SH-SY5Y (cell line): ENCODE data around the gene DCDC1.

Experiments
- GATA2 ChIP-seq: IDR thresholded peaks from 2 replicates; pipeline ENCODE4 v1.6.1; 2011; ENCODE audit warnings: mild to moderate bottlenecking, low read depth, low read length
- GATA3 ChIP-seq: IDR thresholded peaks from 2 replicates; pipeline ENCODE4 v1.6.1; 2011; ENCODE audit warnings: low read depth, mild to moderate bottlenecking, low read length, moderate library complexity

DCDC1 gene

GRCh38 chr11:31264834-31265233 is 104.7 kb downstream of the DCDC1 start:
- TF ChIP-seq GATA3, result no peak
- TF ChIP-seq GATA2, result no peak

DNA sequence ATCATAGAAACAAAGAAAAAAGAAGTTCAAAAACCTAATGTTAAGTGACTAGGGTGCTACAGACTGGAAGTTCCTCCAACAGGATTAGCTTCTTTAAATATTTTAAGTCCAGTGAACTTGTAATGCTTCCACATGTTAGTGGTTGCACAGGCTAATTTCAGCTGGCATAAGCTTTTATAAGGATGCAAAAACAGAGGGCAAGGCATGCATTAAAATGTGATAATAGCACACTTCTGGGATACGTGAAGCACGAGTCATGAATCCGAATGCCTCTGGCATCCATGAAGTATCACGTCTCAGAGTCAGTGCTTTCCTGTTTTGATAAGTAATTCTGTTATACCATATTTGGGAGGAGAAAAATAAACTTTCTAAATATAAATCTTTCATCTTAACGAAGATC is 106.8 kb downstream of the DCDC1 start:
- no peak for TF ChIP-seq GATA3
- TF ChIP-seq GATA2, result no peak

GRCh38 chr11:31259797-31260196 is 109.7 kb downstream of the DCDC1 start:
- no peak for TF ChIP-seq GATA3
- TF ChIP-seq GATA2, result no peak

DNA sequence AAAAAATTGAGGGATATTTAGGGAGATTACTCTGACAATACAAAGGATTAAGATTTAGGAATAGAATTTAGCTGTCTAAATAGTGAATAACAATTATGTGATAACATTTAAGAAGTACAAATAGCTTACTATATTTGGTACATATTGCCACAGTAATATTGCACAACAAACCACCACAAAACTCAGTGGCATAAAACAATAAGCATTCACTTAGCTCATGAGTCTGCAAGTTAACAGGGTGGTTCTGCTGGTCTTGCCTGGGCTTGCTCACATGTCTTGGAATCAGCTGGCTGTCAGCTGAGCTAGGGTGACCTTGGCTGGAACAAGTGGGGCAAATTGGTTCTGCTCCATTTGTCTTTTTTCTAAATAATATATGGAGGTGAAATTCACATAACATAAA is 115.1 kb downstream of the DCDC1 start:
- TF ChIP-seq GATA2 (no peak), GATA3 (no peak)

DNA sequence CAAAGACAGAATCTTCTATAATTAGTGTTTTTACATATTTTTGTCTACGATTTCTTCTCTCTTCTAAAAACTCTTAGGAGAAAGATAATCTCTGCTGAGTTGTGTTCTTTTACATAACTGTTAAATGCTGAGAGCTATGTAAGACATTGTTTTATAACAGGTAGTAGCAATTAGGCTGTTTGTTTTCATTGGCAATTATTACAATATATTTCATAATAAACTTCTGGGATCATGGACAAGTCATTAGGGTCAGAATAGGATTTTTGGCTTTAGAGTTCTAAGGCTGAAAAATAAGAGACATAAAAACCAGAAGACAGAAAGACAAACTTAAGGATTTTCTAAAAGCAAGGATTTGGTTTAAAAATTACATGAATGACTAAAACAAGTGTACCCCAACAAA is 120.8 kb downstream of the DCDC1 start:
- TF ChIP-seq GATA2 (no peak), GATA3 (no peak)

DNA sequence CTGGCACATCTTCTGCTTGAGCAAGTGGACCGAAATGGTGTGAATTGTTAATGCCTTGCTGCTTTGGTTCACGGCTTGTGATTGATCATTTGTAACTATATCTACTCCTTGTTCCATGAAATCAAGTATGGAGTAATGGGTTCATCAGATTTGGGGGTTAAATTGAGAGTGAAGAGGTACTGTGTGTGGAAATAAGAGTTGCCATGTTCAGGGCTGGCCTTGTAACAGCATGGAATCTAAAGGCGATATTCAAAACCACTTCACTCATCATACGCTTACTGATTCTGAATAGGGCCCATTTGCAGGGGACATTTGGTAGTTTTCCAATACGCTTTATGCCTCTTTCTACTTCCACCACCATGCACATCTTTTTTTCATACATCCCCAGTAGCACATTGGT is 122.2 kb downstream of the DCDC1 start:
- TF ChIP-seq GATA3 (no peak), GATA2 (no peak)

- no peak for TF ChIP-seq GATA3
- no peak for TF ChIP-seq GATA2
These were observed 122.9 kb downstream of the DCDC1 start for GRCh38 chr11:31246451-31247165.

- TF ChIP-seq GATA2 (no peak), GATA3 (no peak)
These were observed 125.8 kb downstream of the DCDC1 start for GRCh38 chr11:31243706-31244105.

- TF ChIP-seq GATA2, result no peak
- no peak for TF ChIP-seq GATA3
These were observed 129.1 kb downstream of the DCDC1 start for GRCh38 chr11:31240340-31240904.

DNA sequence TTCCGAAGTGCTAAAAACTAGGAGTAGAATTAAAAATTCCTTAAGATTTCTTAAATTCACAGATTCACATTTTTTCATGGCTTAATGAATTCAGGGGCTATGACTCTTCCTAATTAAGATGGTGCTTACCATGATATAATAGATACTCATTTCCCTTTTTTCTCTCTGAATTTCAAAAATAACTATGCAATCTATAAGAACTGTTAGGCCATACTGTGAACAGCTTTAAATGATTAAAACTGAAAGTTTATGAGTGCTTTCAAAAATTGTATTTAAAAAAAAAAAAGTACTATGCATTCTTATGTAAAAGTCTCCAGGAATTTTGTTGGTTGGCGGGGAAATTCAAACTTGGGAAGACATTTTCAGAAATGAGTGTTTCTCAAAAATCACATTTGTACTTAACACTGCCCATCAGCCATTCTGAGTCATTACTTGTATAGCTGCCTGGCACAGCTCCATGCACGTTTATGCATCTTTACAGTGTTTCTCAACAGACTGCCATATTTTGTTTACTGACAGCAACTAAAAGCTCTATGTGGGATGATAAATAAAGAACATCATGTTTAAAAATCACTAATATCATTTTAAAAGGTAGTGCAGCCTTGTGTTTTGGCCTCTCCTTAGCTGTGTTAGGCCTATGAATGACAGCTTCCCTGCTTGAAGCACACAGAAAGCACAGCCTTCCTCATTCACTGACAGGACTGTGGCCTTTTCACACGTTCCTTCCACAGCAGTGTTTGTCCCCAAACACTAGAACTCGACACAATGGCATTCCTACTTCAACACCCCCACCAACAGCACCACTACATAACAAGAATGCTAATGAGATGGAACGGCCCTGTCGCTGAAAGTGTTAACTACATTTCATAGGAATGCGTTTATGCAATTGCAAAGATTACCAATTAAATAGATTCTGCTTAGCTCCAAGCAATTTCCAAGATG is 131.4 kb downstream of the DCDC1 start:
- TF ChIP-seq GATA3 (no peak), GATA2 (no peak)

DNA sequence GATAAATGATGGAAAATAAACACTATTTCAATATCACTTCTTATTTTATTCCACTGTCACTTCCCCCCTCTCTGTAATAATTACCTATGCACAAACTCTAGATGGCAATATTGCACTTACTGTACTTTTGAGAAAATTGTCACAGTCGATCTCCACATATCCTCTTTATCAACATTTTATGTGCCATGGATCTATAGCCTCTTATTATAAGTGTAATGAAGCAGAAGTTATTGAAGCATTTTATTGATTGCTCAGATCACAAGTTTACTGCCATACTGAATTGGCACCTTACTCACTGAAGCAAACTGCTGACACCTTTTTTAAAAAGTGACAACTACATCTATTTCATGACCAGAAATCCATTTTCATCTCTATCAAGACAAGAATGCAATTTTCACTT is 133.4 kb downstream of the DCDC1 start:
- TF ChIP-seq GATA3, result no peak
- no peak for TF ChIP-seq GATA2

- no peak for TF ChIP-seq GATA2
- no peak for TF ChIP-seq GATA3
These were observed 136.1 kb downstream of the DCDC1 start for GRCh38 chr11:31233425-31233824.

- TF ChIP-seq GATA2, result no peak
- TF ChIP-seq GATA3, result no peak
These were observed 137.9 kb downstream of the DCDC1 start for GRCh38 chr11:31231601-31232000.

DNA sequence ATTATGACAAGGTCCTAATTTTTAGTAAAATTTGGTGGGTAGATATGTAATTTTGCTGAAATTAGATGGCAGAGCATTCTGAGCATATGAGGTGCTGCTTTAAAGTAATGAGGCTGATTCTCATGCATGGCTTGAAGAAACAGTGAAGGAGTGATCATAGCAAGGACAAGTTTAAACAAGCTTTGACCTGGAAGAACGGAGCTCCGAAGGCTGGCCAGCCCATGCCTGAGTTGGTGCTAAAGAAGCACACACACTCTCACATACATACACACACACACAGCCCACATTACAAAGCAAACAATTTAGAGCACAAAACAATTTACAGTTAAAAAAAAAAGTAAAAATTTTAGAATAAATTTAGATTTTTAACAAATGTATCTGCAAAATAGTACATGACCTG is 150.7 kb downstream of the DCDC1 start:
- TF ChIP-seq GATA3 (no peak), GATA2 (no peak)

DNA sequence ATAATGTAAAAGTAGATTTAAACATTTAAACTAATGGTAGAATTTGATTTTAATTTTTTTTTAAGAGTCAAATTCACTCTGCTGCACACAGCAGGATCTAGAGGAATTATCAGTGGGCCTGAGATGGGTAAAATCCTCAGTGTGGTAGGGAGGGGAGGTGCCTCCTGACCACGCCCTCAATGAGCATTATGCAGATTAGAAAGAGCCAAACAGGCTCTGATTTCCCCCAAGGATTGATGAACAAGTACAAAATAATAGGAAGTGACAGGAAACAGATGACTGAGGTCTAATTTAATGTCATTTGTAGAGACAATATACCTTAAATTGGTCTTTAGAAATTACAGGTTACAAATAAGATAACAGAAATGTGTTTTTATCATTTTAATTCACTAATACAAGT is 155.2 kb downstream of the DCDC1 start:
- TF ChIP-seq GATA2, result no peak

DNA sequence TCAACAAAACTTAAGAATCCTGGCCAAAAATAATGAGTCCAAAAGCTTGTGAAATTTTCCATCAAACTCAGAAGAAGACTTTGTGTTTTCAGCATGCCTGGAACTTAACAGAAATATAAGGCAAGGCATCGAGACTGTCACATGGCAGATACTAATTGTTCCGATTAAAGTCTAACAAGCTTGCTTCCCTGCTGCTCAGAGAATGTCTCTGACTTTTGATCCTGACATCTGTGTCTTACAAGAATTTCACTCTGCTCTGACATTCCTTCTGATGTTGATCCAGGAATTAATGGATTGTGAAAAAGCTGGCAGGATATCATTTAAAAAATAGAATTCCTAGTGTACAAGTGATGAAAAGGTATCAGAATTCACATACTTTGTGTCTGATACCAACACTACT is 170.2 kb downstream of the DCDC1 start:
- no peak for TF ChIP-seq GATA2
- no peak for TF ChIP-seq GATA3
